ENCODE results near the gene RPA1. TPM values are rescaled to one million over a fixed set of nuclear protein-coding genes. Genes with fewer than 3 reads are reported as not detected.

RPA1 gene
- total and polyA plus RNA-seq, 2 of the 8 experiments (the other 6 are each of a cell fraction or from before 2014, with no cell fraction given): 79.1 to 194 TPM

DNA sequence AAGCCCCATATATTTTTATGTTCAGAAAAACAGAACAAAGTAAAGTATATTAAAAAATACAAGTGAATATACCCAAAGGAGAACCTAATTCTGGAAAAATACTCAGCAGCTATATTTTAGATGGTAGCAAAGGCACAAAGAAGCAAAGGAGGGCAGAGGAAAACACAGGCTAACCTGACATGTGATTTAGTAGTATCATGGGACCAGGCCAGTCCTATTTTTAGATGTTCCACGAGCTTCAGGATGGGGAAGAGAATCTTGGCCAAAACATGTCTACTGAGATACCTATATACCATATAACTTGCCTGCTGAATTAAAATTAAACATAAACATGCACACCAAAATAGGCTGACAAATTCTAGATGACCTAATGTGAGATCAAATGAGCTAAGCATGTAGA, 33.0 kb upstream of the RPA1 start (continued):
- TF ChIP-seq, protein P1, sequence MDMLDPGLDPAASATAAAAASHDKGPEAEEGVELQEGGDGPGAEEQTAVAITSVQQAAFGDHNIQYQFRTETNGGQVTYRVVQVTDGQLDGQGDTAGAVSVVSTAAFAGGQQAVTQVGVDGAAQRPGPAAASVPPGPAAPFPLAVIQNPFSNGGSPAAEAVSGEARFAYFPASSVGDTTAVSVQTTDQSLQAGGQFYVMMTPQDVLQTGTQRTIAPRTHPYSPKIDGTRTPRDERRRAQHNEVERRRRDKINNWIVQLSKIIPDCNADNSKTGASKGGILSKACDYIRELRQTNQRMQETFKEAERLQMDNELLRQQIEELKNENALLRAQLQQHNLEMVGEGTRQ (IDR thresholded peaks at IDR 0.05; ENCODE audit: low read length): no peak
- TF ChIP-seq SRF (IDR thresholded peaks at IDR 0.05; ENCODE audit: low read depth, low read length) (no peak), POLR2A (IDR thresholded peaks at IDR 0.05; ENCODE audit: control extremely low read depth in 1 of 2, low read depth in 2 of 2, low read length in 2 of 2) (no peak), TBP (IDR thresholded peaks at IDR 0.05; ENCODE audit: low read depth, low read length) (no peak)
- TF ChIP-seq, protein P2, sequence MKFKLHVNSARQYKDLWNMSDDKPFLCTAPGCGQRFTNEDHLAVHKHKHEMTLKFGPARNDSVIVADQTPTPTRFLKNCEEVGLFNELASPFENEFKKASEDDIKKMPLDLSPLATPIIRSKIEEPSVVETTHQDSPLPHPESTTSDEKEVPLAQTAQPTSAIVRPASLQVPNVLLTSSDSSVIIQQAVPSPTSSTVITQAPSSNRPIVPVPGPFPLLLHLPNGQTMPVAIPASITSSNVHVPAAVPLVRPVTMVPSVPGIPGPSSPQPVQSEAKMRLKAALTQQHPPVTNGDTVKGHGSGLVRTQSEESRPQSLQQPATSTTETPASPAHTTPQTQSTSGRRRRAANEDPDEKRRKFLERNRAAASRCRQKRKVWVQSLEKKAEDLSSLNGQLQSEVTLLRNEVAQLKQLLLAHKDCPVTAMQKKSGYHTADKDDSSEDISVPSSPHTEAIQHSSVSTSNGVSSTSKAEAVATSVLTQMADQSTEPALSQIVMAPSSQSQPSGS (IDR thresholded peaks at IDR 0.05; ENCODE audit: low read length): no peak

Data from H1 (cell line).